Endothelial cell (in vitro differentiated cells): ENCODE data around the gene CREB5. TPM values are rescaled to one million over a fixed set of nuclear protein-coding genes. Genes with fewer than 3 reads are reported as not detected.

Experiments
- DNase-seq: peaks from one replicate; pipeline ENCODE4 v3.0.0; 2021; ENCODE audit warnings: low spot score
- H3K27ac Mint-ChIP-seq: one replicate; pipeline ENCODE4 v1.8.0; 2021; ENCODE audit warnings: mixed read lengths, inconsistent platforms; ENCODE audit not compliant: unreplicated experiment
- H3K27me3 Mint-ChIP-seq: one replicate; pipeline ENCODE4 v1.8.0; 2021; ENCODE audit warnings: mild to moderate bottlenecking, moderate library complexity, mixed read lengths, inconsistent platforms; ENCODE audit not compliant: unreplicated experiment
- H3K36me3 Mint-ChIP-seq: one replicate; pipeline ENCODE4 v1.8.0; 2021; ENCODE audit warnings: mild to moderate bottlenecking, low read depth, mixed read lengths, inconsistent platforms; ENCODE audit not compliant: unreplicated experiment
- H3K4me1 Mint-ChIP-seq: one replicate; pipeline ENCODE4 v1.8.0; 2021; ENCODE audit warnings: mild to moderate bottlenecking, mixed read lengths, inconsistent platforms; ENCODE audit not compliant: unreplicated experiment
- H3K4me3 Mint-ChIP-seq: one replicate; pipeline ENCODE4 v1.8.0; 2021; ENCODE audit warnings: mild to moderate bottlenecking, mixed read lengths, inconsistent platforms; ENCODE audit not compliant: unreplicated experiment
- H3K9me3 Mint-ChIP-seq: one replicate; pipeline ENCODE4 v1.8.0; 2021; ENCODE audit warnings: mixed read lengths, inconsistent platforms; ENCODE audit not compliant: unreplicated experiment
- total RNA-seq: library from RNA; stranded (reverse); fragmentation: NEBNext Ultra II Directional; extraction: Animal tissue kit (Norgen Biotek cat#: 25700); gene quantifications from one replicate; pipeline ENCODE4 v1.2.1, GENCODE V29; 2021; ENCODE audit not compliant: unreplicated experiment
- TF ChIP-seq, protein P1 (sequence below): fragments of 200-600 bp; sonication (generic); IDR thresholded peaks from one replicate; pipeline ENCODE4 v1.5.0; 2021; ENCODE audit warnings: antibody characterized with exemption; ENCODE audit not compliant: unreplicated experiment

CREB5 gene
- total RNA-seq, 1 donor from 2014 or later: 5.6 TPM

DNA sequence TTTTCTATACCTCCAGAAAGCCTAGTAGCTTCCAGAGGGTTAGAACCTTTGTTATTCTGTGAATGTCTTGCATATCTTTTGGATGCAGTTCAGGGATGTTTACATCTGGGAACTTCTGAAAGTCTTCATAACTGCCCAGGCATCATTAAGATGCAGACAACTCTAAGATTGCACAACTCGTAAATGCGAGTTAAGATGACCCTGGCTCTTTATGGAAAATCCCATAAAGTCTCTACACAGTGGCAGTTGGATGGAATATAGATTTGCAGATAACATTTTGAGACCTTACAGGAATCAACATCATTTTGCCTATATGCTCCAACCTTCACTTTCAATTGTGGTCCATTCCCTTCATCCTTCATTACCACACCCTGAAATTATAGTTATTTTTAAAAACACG, 151.7 kb downstream of the CREB5 start:
- Mint-ChIP-seq H3K4me1 (peaks cover 16% of the 10 kb centered on the region), H3K4me3 (no peak overlapping the region), H3K36me3 (no peaks in the 10 kb centered on the region), H3K9me3 (no peaks in the 10 kb centered on the region), H3K27ac (no peak overlapping the region), H3K27me3 (peaks cover 4% of the 10 kb centered on the region)
- DNase-seq: no peak
- TF ChIP-seq, protein P1, sequence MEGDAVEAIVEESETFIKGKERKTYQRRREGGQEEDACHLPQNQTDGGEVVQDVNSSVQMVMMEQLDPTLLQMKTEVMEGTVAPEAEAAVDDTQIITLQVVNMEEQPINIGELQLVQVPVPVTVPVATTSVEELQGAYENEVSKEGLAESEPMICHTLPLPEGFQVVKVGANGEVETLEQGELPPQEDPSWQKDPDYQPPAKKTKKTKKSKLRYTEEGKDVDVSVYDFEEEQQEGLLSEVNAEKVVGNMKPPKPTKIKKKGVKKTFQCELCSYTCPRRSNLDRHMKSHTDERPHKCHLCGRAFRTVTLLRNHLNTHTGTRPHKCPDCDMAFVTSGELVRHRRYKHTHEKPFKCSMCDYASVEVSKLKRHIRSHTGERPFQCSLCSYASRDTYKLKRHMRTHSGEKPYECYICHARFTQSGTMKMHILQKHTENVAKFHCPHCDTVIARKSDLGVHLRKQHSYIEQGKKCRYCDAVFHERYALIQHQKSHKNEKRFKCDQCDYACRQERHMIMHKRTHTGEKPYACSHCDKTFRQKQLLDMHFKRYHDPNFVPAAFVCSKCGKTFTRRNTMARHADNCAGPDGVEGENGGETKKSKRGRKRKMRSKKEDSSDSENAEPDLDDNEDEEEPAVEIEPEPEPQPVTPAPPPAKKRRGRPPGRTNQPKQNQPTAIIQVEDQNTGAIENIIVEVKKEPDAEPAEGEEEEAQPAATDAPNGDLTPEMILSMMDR: no peak

DNA sequence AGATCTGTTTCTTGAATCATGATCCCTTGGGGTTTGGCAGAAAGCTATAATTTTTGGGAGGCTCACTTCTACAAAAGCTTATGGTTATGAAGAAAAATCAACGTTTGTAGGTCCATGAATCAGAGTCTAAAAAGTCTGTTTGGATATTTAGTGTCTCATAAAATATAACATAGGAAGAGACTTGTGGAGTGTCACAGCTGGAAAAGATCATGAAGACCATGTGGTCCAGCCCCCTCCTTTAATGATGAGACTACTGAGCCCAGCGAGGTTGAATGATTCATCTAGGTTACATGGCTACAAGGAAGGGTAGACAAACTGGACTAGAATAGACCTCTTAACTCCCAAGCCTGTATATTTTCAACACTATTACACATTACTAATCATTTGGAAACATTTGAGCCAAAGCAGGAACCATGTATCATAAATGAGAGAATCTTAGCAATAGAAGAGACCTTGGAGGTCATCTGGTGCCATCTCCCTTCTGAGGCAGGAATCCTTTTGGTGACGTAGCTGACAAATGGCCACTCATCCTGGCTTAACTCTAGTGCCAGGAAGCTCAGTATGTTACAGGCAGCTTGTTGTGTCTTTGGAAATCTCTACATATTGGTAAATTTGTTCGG, 152.5 kb downstream of the CREB5 start:
- no peak for DNase-seq
- no peaks in the 10 kb centered on the region for H3K9me3 Mint-ChIP-seq
- TF ChIP-seq, protein P1: no peak
- no peaks in the 10 kb centered on the region for H3K36me3 Mint-ChIP-seq
- no peak overlapping the region for H3K4me3 Mint-ChIP-seq
- no peak overlapping the region for H3K27ac Mint-ChIP-seq
- H3K27me3 Mint-ChIP-seq: peaks cover 4% of the 10 kb centered on the region
- H3K4me1 Mint-ChIP-seq: peaks cover 13% of the 10 kb centered on the region

DNA sequence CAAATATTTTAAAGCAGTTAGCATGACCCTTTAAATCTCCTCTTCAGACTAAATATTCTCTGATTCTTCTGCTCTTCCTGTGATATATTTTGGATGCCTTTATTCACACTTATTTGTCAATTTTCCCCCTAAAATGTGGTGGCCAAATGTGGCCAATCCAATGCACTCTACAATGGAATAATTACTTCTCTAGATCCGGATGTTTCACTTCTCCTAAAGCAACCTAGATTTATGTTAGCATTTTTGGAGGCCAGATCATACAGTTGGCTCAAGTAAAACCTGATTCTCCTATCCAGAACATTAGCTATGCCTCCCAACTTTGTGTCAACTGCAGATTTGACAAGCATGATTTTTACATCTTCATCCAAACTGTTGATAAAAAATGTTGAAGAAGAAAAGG, 153.7 kb downstream of the CREB5 start:
- Mint-ChIP-seq H3K9me3 (no peaks in the 10 kb centered on the region), H3K36me3 (no peaks in the 10 kb centered on the region), H3K4me1 (peaks cover 2% of the 10 kb centered on the region), H3K27me3 (no peaks in the 10 kb centered on the region), H3K4me3 (no peak overlapping the region), H3K27ac (no peak overlapping the region)
- DNase-seq: no peak
- TF ChIP-seq, protein P1: no peak

DNA sequence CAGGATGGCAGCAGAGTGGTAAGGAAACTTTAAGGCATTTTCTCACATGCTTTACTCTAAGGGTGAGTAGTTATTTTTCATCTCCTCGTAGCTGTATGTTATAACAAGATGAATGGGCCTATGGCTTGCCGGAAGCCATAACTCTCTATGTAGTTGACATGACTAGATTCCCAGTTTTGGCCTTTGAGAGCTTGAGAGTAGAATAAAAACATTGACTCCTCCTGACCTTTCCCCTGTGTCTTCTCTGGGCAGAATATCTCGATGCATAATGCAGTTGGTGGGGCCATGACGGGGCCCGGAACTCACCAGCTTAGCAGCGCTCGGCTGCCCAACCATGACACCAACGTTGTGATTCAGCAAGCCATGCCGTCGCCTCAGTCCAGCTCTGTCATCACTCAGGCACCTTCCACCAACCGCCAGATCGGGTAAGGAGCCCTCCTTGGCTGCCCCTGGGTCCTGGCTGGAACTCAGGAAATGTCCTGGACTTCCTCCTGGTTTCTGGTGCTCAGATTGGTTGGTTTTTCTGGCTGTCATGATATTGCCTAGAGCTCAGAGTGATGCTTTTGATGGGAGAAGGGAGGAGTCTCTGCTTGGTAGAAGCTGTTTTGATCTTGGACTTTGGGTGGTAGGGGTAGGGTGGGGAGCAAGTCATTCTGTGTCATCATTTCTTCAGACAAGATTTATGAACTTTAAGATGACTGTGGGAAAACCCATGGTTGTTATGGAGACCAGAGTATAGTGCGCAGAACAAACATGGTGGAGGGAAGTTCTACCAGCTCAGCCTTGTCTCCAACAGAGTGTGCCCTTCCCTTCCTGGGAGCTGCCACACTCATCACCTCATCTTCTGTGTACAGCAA, 158.0 kb downstream of the CREB5 start:
- no peak overlapping the region for H3K4me3 Mint-ChIP-seq
- peaks cover 4% of the 10 kb centered on the region for H3K4me1 Mint-ChIP-seq
- H3K9me3 Mint-ChIP-seq: no peaks in the 10 kb centered on the region
- no peaks in the 10 kb centered on the region for H3K27me3 Mint-ChIP-seq
- TF ChIP-seq, protein P1: no peak
- H3K36me3 Mint-ChIP-seq: no peaks in the 10 kb centered on the region
- no peak overlapping the region for H3K27ac Mint-ChIP-seq
- DNase-seq: no peak

DNA sequence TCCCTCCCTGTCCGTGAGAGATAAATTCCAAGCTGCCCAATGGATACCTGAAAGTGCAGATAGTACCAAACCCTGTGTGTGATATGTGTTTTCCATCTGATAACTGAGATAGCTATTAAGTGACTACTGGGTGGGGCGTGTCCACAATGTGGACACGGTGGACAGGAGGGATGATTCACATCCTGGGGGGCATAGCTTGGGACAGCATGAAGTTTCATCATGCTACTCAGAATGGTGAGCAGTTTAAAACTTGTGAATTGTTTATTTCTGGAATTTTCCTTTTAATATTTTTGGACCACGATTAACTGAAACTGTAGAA, 158.6 kb downstream of the CREB5 start:
- peaks cover 9% of the 10 kb centered on the region for H3K4me1 Mint-ChIP-seq
- DNase-seq: no peak
- H3K36me3 Mint-ChIP-seq: no peaks in the 10 kb centered on the region
- no peaks in the 10 kb centered on the region for H3K27me3 Mint-ChIP-seq
- no peak overlapping the region for H3K27ac Mint-ChIP-seq
- H3K9me3 Mint-ChIP-seq: no peaks in the 10 kb centered on the region
- TF ChIP-seq, protein P1: no peak
- no peak overlapping the region for H3K4me3 Mint-ChIP-seq
